ENCODE data around the gene MAPT. TPM values are rescaled to one million over a fixed set of nuclear protein-coding genes. Genes with fewer than 3 reads are reported as not detected.
A peak's percentile ranks its signal among the peaks of the same experiment; 100 is the strongest.

Gene MAPT
- total and polyA plus RNA-seq, 2 of the 4 experiments (the other 2 are of a cell fraction), result 0.18 to 0.19 TPM

DNA sequence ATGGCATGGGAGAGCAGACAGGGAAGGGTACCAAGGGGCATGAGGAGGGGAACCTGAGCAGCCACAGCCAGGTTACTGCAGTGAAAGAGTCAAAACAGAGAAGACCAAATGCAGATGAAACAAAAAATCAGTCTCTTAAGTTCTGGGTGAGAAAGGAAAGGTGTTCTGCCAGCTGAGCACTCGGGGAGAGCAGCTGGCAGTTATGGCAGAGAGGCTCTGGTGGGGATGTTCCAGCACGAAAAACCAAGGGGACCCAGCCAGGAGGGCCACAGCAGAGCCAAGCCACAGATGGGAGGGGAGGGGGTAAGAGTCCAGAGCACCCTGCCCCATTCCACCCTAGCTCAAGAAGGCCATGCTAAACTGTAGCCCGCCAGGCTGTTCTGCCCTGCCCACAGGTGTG is 136.4 kb downstream of the MAPT start:
- Histone ChIP-seq H3K27me3 (ENCODE audit: control insufficient read depth, insufficient read depth, low read length) (no peaks in the 10 kb centered on the region), H4K91ac (ENCODE audit: insufficient read depth, low read depth, low read length) (no peak overlapping the region), H3K14ac (replicated peaks; ENCODE audit: low read depth, low read length) (no peak overlapping the region), H3K4me2 (ENCODE audit: low read depth, low read length) (no peak overlapping the region), H4K8ac (ENCODE audit: low read depth in 2 of 2, low read length in 2 of 2) (no peak overlapping the region), H3K27ac (ENCODE audit: insufficient read depth, low read length) (no peak overlapping the region), H3K4me3 (ENCODE audit: insufficient read depth, low read depth, low read length) (no peak overlapping the region), H3K79me1 (ENCODE audit: low read depth in 1 of 2, low read length in 2 of 2) (peaks cover 0 to 40% of the 10 kb centered on the region in 2 experiments; a peak in 3 of 4 replicates), H3K4me1 (ENCODE audit: control insufficient read depth, insufficient read depth, low read length) (no peaks in the 10 kb centered on the region), H3K9ac (ENCODE audit: low read depth, low read length) (no peak overlapping the region), H2BK20ac (ENCODE audit: low read depth, low read length) (no peak overlapping the region), H3K36me3 (ENCODE audit: control insufficient read depth, insufficient read depth, low read length) (peaks cover 64% of the 10 kb centered on the region), H2BK15ac (ENCODE audit: low read depth, low read length) (no peak overlapping the region), H3K9me1 (ENCODE audit: insufficient read depth, low read length) (peaks cover 19% of the 10 kb centered on the region), H3K23ac (ENCODE audit: low read depth, low read length) (no peak overlapping the region), H2AK5ac (ENCODE audit: low read depth, low read length) (no peak overlapping the region), H2BK120ac (ENCODE audit: low read depth, low read length) (no peak overlapping the region), H3K18ac (ENCODE audit: low read depth, low read length) (no peak overlapping the region), H3K9me3 (ENCODE audit: control insufficient read depth, insufficient read depth, low read length) (no peaks in the 10 kb centered on the region), H3K4ac (ENCODE audit: low read depth, low read length) (no peak overlapping the region), H2BK5ac (ENCODE audit: low read depth, low read length, poor library complexity, severe bottlenecking) (no peak overlapping the region), H3K56ac (ENCODE audit: extremely low read depth, insufficient read depth, low read length) (no peak overlapping the region), H4K20me1 (ENCODE audit: insufficient read depth, low read length) (peaks cover 12% of the 10 kb centered on the region), H2AK9ac (replicated peaks; ENCODE audit: low read depth, low read length, poor library complexity) (no peak overlapping the region), H4K5ac (ENCODE audit: low read depth, low read length) (no peak overlapping the region), H2AFZ (replicated peaks; ENCODE audit: low read length, poor library complexity) (no peak overlapping the region)
- dilution Hi-C loops (cut with HindIII; ENCODE audit: low sequenced_read_pairs, unreplicated experiment) (no loop called here), in situ Hi-C loops (cut with MboI; ENCODE audit: low sequenced_read_pairs) (no loop called here), intact Hi-C loops (cut with micrococcal nuclease) (no loop called here)
- POLR2A ChIA-PET (ENCODE audit: unreplicated experiment), result no interaction called here
- TF ChIP-seq, protein P1, sequence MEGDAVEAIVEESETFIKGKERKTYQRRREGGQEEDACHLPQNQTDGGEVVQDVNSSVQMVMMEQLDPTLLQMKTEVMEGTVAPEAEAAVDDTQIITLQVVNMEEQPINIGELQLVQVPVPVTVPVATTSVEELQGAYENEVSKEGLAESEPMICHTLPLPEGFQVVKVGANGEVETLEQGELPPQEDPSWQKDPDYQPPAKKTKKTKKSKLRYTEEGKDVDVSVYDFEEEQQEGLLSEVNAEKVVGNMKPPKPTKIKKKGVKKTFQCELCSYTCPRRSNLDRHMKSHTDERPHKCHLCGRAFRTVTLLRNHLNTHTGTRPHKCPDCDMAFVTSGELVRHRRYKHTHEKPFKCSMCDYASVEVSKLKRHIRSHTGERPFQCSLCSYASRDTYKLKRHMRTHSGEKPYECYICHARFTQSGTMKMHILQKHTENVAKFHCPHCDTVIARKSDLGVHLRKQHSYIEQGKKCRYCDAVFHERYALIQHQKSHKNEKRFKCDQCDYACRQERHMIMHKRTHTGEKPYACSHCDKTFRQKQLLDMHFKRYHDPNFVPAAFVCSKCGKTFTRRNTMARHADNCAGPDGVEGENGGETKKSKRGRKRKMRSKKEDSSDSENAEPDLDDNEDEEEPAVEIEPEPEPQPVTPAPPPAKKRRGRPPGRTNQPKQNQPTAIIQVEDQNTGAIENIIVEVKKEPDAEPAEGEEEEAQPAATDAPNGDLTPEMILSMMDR (conservative IDR thresholded peaks at IDR 0.05; ENCODE audit: low read depth, low read length), result no peak
- TF ChIP-seq POLR2A (IDR thresholded peaks at IDR 0.05; ENCODE audit: low read depth, low read length) (no peak), RFX5 (IDR thresholded peaks at IDR 0.05; ENCODE audit: low read depth, low read length) (no peak)
- CTCF ChIA-PET, result no interaction called here
- BruUV-seq (replicated peaks), result TSS peak; percentile 51
- no CpG with 5 or more reads among the region's 3 CpGs for WGBS, 2 experiments (ENCODE audit: extremely low coverage in 2 of 2, insufficient read length in 1 of 2)
- DNase-seq, result no peak
- no peak for ATAC-seq (ENCODE audit: low read depth)

All from IMR-90 (cell line).